ENCODE data around the gene LRBA. TPM values are rescaled to one million over a fixed set of nuclear protein-coding genes. Genes with fewer than 3 reads are reported as not detected.

Gene LRBA
- total and polyA plus RNA-seq, 9 of the 15 experiments (the other 6 are each of a cell fraction or from before 2014, with no cell fraction given), result 24.2 to 88.7 (median 59.7) TPM

- FAIRE-seq (no peak), DNase-seq (ENCODE audit: extremely low read depth in 1 of 4, low spot score in 3 of 4) (no peak), ATAC-seq (no peak)
- H3K9me3 ChIP-seq (replicated peaks; ENCODE audit: control insufficient read depth, insufficient read depth, low read depth, low read length), result no peaks in the 10 kb centered on the region
- H3K27me3 ChIP-seq (ENCODE audit: control insufficient read depth in 2 of 2, insufficient read depth in 2 of 2, low read length in 2 of 2), result no peaks in the 10 kb centered on the region
- H3K9ac ChIP-seq (ENCODE audit: insufficient read depth in 1 of 2, low read depth in 2 of 2, low read length in 2 of 2), result no peak overlapping the region
- H2AFZ ChIP-seq (ENCODE audit: low read depth, low read length), result peak overlapping the region; percentile 65; the same call in 1 of the 2 replicates
- no peaks in the 10 kb centered on the region for H3K9me1 ChIP-seq (ENCODE audit: control insufficient read depth, insufficient read depth, low read length)
- no peaks in the 10 kb centered on the region for H3K79me2 ChIP-seq (ENCODE audit: control insufficient read depth, insufficient read depth, low read length)
- H3K4me2 ChIP-seq (ENCODE audit: insufficient read depth, low read length), result no peak overlapping the region
- intact Hi-C loops (cut with micrococcal nuclease) (loop anchor here (5.0 kb wide), 3 partner anchors 77 to 752 kb away; no protein-coding TSS in a partner anchor), in situ Hi-C loops (cut with MboI) (no loop called here)
- POLR2A ChIA-PET, result interaction anchor here (0.6 kb wide), 1 partner anchor 13 kb away, joined by 3 read pairs; no protein-coding TSS in a partner anchor
- no peak overlapping the region for H3K27ac ChIP-seq (ENCODE audit: extremely low read depth, low read depth, low read length)
- CTCF ChIA-PET (ENCODE audit: low intra/inter-chr PET ratio), result no interaction called here
- no peaks in the 10 kb centered on the region for H3K36me3 ChIP-seq (ENCODE audit: control insufficient read depth, insufficient read depth, low read length)
- no TSS peak for BruUV-seq (replicated peaks)
- TF ChIP-seq ZNF561 (CRISPR knock-in tag; conservative IDR thresholded peaks at IDR 0.05), result no peak
- TF ChIP-seq FOXK1 (CRISPR knock-in tag; IDR thresholded peaks at IDR 0.05; ENCODE audit: borderline replicate concordance), result no peak
- no peak for TF ChIP-seq RBM22 (IDR thresholded peaks at IDR 0.05; ENCODE audit: low read depth, low read length, poor library complexity, severe bottlenecking)
- TF ChIP-seq GATAD2A (IDR thresholded peaks at IDR 0.05), result no peak
- no peak for TF ChIP-seq ZBTB8A (IDR thresholded peaks at IDR 0.05; ENCODE audit: partially characterized antibody)
- TF ChIP-seq PRMT5 (CRISPR knock-in tag; IDR thresholded peaks at IDR 0.05), result no peak
- no peak for TF ChIP-seq HDAC2 (IDR thresholded peaks at IDR 0.05)
- TF ChIP-seq ZNF282 (CRISPR knock-in tag; IDR thresholded peaks at IDR 0.05), result no peak
- no peak for TF ChIP-seq PHTF2 (CRISPR knock-in tag; IDR thresholded peaks at IDR 0.05)
- TF ChIP-seq ZNF12 (CRISPR knock-in tag; IDR thresholded peaks at IDR 0.05), result no peak
- TF ChIP-seq RAD51 (IDR thresholded peaks at IDR 0.05; ENCODE audit: borderline replicate concordance, low read depth), result no peak
- no peak for TF ChIP-seq FOXP1 (CRISPR knock-in tag; IDR thresholded peaks at IDR 0.05)
- no peak for TF ChIP-seq NR2C2 (CRISPR knock-in tag; IDR thresholded peaks at IDR 0.05)
- no peak for TF ChIP-seq NR2C2 (tag; IDR thresholded peaks at IDR 0.05)
- TF ChIP-seq TCF7L2 (IDR thresholded peaks at IDR 0.05; ENCODE audit: low read depth, low read length), result no peak
- TF ChIP-seq E2F1 (CRISPR knock-in tag; IDR thresholded peaks at IDR 0.05), result no peak
- TF ChIP-seq HOXB6 (CRISPR knock-in tag; IDR thresholded peaks at IDR 0.05; ENCODE audit: borderline replicate concordance), result no peak
- no peak for TF ChIP-seq ZNF518B (CRISPR knock-in tag; IDR thresholded peaks at IDR 0.05)
- TF ChIP-seq ZNF780A (CRISPR knock-in tag; IDR thresholded peaks at IDR 0.05), result no peak
- TF ChIP-seq CSDE1 (IDR thresholded peaks at IDR 0.05), result no peak
- no peak overlapping the region for H3K4me3 ChIP-seq
- H4K20me1 ChIP-seq (replicated peaks; ENCODE audit: control insufficient read depth, insufficient read depth, low read length), result no peaks in the 10 kb centered on the region
- 66% methylated on average over 10 of the region's 11 CpGs for WGBS (ENCODE audit: insufficient coverage, low coverage, missing lambda C conversion rate)
- no peaks in the 10 kb centered on the region; a peak in 1 of 5 replicates for H3K4me1 ChIP-seq (replicated peaks in 1 of 2; ENCODE audit: control insufficient read depth in 2 of 2, insufficient read depth in 2 of 2, low read length in 2 of 2)
These were observed 33.8 kb upstream of the LRBA start for GRCh38 chr4:151048913-151049312.

All from K562 (cell line).